Gastrocnemius medialis (tissue), 4 donors: Measurements from ENCODE around the gene CACUL1. TPM values are rescaled to one million over a fixed set of nuclear protein-coding genes. Genes with fewer than 3 reads are reported as not detected.

Experiments
- ATAC-seq, 2 donors: fragments of 150-250 bp; one replicate each; pipeline ENCODE4 v1.9.1; 2016
- DNase-seq, 2 donors: peaks; one replicate each; pipeline ENCODE4 v3.0.0-alpha.2; 2019
- H3K27ac ChIP-seq, 4 donors: fragments of 200-600 bp; sonication (generic); 1 replicate in 1 of 4; 2 replicates in 3 of 4; pipeline ENCODE4 v1.5.1; 2016 to 2018; ENCODE audit warnings: mild to moderate bottlenecking in 2 of 4, moderate library complexity in 1 of 4
- H3K27me3 ChIP-seq, 3 donors: fragments of 200-600 bp; sonication (generic) in 2 of 3; 1 replicate in 1 of 3; 2 replicates in 2 of 3; pipeline versions ENCODE4 v1.5.1 to v1.6.0; 2016 to 2019; ENCODE audit warnings: mild to moderate bottlenecking in 1 of 3, moderate library complexity in 1 of 3
- H3K36me3 ChIP-seq, 2 donors: fragments of 200-600 bp; sonication (generic) in 1 of 2; one replicate each; pipeline ENCODE4 v1.5.1; 2017 to 2018
- H3K4me1 ChIP-seq, 2 donors: fragments of 200-600 bp; sonication (generic) in 1 of 2; one replicate each; pipeline ENCODE4 v1.5.1; 2016 to 2017; ENCODE audit warnings: mild to moderate bottlenecking in 2 of 2
- H3K4me3 ChIP-seq, 4 donors: fragments of 200-600 bp; sonication (generic) in 3 of 4; 1 replicate in 1 of 4; 2 replicates in 3 of 4; pipeline ENCODE4 v1.5.1; 2016 to 2019; ENCODE audit warnings: mild to moderate bottlenecking in 2 of 4
- H3K9me3 ChIP-seq, 3 donors: fragments of 200-600 bp; sonication (generic) in 2 of 3; 1 replicate in 1 of 3; 2 replicates in 2 of 3; pipeline ENCODE4 v1.5.1; 2016 to 2019
- CTCF ChIP-seq, 5 experiments: fragments of 450-650 bp in 3 of 5; fragments of 200-600 bp in 2 of 5; sonication (generic) in 2 of 5; IDR thresholded peaks in 4 of 5; conservative IDR thresholded peaks in 1 of 5; 1 replicate in 4 of 5; 2 replicates in 1 of 5; pipeline ENCODE4 v1.5.1; 2016 to 2019; ENCODE audit warnings: antibody characterized with exemption in 5 of 5, mild to moderate bottlenecking in 3 of 5, moderate library complexity in 3 of 5
- POLR2A ChIP-seq, 2 donors: fragments of 450-650 bp; IDR thresholded peaks; one replicate each; pipeline ENCODE4 v1.6.1; 2017; ENCODE audit warnings: antibody characterized with exemption in 2 of 2, mild to moderate bottlenecking in 2 of 2, moderate library complexity in 2 of 2
- in situ Hi-C, 4 donors: fragments of 200-750 bp; cut with MboI; loops; one replicate each; pipeline versions ENCODE4 v1.15.0 to v1.8.0; 2017; ENCODE audit warnings: low sequenced_read_pairs in 4 of 4
- intact Hi-C: fragments of 100-400 bp; cut with DNase I; formaldehyde crosslinking; loops from one replicate; pipeline ENCODE4 v1.15.1; 2023; ENCODE audit warnings: low total_unique reads
- total RNA-seq, 4 donors: library from RNA; depleted of rRNA; stranded (reverse); fragments of >200 nt; gene quantifications; one replicate each; pipeline versions ENCODE4 v1.1.0 to v1.2.3, GENCODE V29; 2016

CACUL1 gene
- total RNA-seq, 4 donors from 2014 or later = 28.5 to 59.5 (median 38.2) TPM

- H3K4me1 ChIP-seq = no peaks in the 10 kb centered on the region
- no peak overlapping the region for H3K27ac ChIP-seq
- no peak for TF ChIP-seq POLR2A (IDR thresholded peaks at IDR 0.05)
- TF ChIP-seq CTCF (IDR thresholded peaks at IDR 0.05 in 4 of 5, conservative IDR thresholded peaks at IDR 0.05 in 1 of 5) = no peak
- no peaks in the 10 kb centered on the region for H3K36me3 ChIP-seq
- in situ Hi-C loops (no loop called here), intact Hi-C loops (no loop called here)
- H3K4me3 ChIP-seq = no peak overlapping the region
- no peak for ATAC-seq
- H3K9me3 ChIP-seq = no peaks in the 10 kb centered on the region
- DNase-seq = no peak
- H3K27me3 ChIP-seq = no peaks in the 10 kb centered on the region
These were observed 50.1 kb downstream of the CACUL1 start for GRCh38 chr10:118704711-118705110.

GRCh38 chr10:118701529-118702323 lies 53.0 kb downstream of the CACUL1 start:
- Histone ChIP-seq H3K4me3 (no peak overlapping the region), H3K27me3 (no peaks in the 10 kb centered on the region), H3K9me3 (no peaks in the 10 kb centered on the region), H3K4me1 (no peaks in the 10 kb centered on the region), H3K36me3 (no peaks in the 10 kb centered on the region), H3K27ac (no peak overlapping the region)
- in situ Hi-C loops (no loop called here), intact Hi-C loops (no loop called here)
- no peak for DNase-seq
- TF ChIP-seq POLR2A (IDR thresholded peaks at IDR 0.05) (no peak), CTCF (IDR thresholded peaks at IDR 0.05 in 4 of 5, conservative IDR thresholded peaks at IDR 0.05 in 1 of 5) (no peak)
- ATAC-seq = no peak

GRCh38 chr10:118698421-118698820 lies 56.3 kb downstream of the CACUL1 start:
- Histone ChIP-seq H3K36me3 (no peaks in the 10 kb centered on the region), H3K27me3 (no peaks in the 10 kb centered on the region), H3K4me3 (no peak overlapping the region), H3K4me1 (no peaks in the 10 kb centered on the region), H3K27ac (no peak overlapping the region), H3K9me3 (no peaks in the 10 kb centered on the region)
- in situ Hi-C loops = no loop called here
- TF ChIP-seq POLR2A (IDR thresholded peaks at IDR 0.05) (no peak), CTCF (IDR thresholded peaks at IDR 0.05 in 4 of 5, conservative IDR thresholded peaks at IDR 0.05 in 1 of 5) (no peak)
- ATAC-seq (peak in 1 of 2 donors; percentile 27), DNase-seq (no peak)
- intact Hi-C loops = no loop called here

GRCh38 chr10:118694848-118695247 lies 59.9 kb downstream of the CACUL1 start:
- Histone ChIP-seq H3K9me3 (no peaks in the 10 kb centered on the region), H3K36me3 (peaks cover 0 to 7% of the 10 kb centered on the region in 2 donors), H3K27ac (no peak overlapping the region), H3K4me1 (no peaks in the 10 kb centered on the region), H3K4me3 (no peak overlapping the region), H3K27me3 (no peaks in the 10 kb centered on the region)
- TF ChIP-seq POLR2A (IDR thresholded peaks at IDR 0.05) = no peak
- no peak for TF ChIP-seq CTCF (IDR thresholded peaks at IDR 0.05 in 4 of 5, conservative IDR thresholded peaks at IDR 0.05 in 1 of 5)
- DNase-seq (no peak), ATAC-seq (no peak)
- intact Hi-C loops = no loop called here
- in situ Hi-C loops = no loop called here
